Chondrocyte (in vitro differentiated cells): ENCODE data around the gene CAMK2D. TPM values are rescaled to one million over a fixed set of nuclear protein-coding genes. Genes with fewer than 3 reads are reported as not detected.

Experiments used
- DNase-seq: peaks from one replicate; pipeline ENCODE4 v3.0.0; 2021; ENCODE audit warnings: mixed read lengths, low spot score
- H3K27ac Mint-ChIP-seq: one replicate; pipeline ENCODE4 v1.8.0; 2021; ENCODE audit warnings: mild to moderate bottlenecking, moderate library complexity, mixed read lengths; ENCODE audit not compliant: unreplicated experiment
- H3K27me3 Mint-ChIP-seq: 2 replicates; pipeline ENCODE4 v1.8.0; 2021; ENCODE audit warnings: low read depth, mixed read lengths
- H3K36me3 Mint-ChIP-seq: 2 replicates; pipeline ENCODE4 v1.8.0; 2021; ENCODE audit warnings: low read depth, mixed read lengths
- H3K4me1 Mint-ChIP-seq: 2 replicates; pipeline ENCODE4 v1.8.0; 2021; ENCODE audit warnings: low read depth, mild to moderate bottlenecking, mixed read lengths
- H3K4me3 Mint-ChIP-seq: one replicate; pipeline ENCODE4 v1.8.0; 2021; ENCODE audit warnings: mild to moderate bottlenecking, moderate library complexity, mixed read lengths; ENCODE audit not compliant: unreplicated experiment
- H3K9me3 Mint-ChIP-seq: 2 replicates; pipeline ENCODE4 v1.8.0; 2021; ENCODE audit warnings: low read depth, mixed read lengths
- CTCF ChIP-seq: fragments of 200-600 bp; sonication (generic); IDR thresholded peaks from 2 replicates; pipeline ENCODE4 v1.5.0; 2021; ENCODE audit warnings: antibody characterized with exemption, mild to moderate bottlenecking, moderate library complexity
- total RNA-seq: library from RNA; stranded (reverse); gene quantifications from 3 replicates; pipeline ENCODE4 v1.2.1, GENCODE V29; 2021

Gene CAMK2D
- total RNA-seq, 1 donor from 2014 or later, result 73.7 TPM

DNA sequence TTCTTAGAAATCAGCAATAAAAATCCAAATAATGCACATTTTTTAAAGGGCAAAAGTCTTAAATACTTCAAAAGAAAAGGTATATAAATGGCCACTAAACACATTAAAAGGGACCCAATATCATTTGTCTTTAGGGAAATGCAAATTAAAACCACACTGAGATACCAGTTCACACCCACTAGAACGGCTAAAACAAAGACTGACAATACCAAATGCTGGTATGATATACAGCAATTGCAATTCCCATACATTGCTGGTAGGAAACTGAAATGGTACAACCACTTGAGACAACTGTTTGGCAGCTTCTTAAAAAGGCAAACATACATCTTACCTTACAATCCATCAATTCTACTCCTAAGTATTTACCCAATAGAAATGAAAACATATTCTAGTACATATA lies 33.7 kb downstream of the CAMK2D start:
- no peak for TF ChIP-seq CTCF
- Mint-ChIP-seq H3K4me3 (no peak overlapping the region), H3K27ac (no peak overlapping the region), H3K9me3 (no peaks in the 10 kb centered on the region), H3K36me3 (peaks cover 2% of the 10 kb centered on the region), H3K4me1 (peaks cover 39% of the 10 kb centered on the region), H3K27me3 (no peaks in the 10 kb centered on the region)
- no peak for DNase-seq

- Mint-ChIP-seq H3K9me3 (no peaks in the 10 kb centered on the region), H3K4me1 (peaks cover 44% of the 10 kb centered on the region), H3K27ac (no peak overlapping the region), H3K36me3 (peaks cover 2% of the 10 kb centered on the region), H3K4me3 (no peak overlapping the region), H3K27me3 (no peaks in the 10 kb centered on the region)
- TF ChIP-seq CTCF, result no peak
- no peak for DNase-seq
Observed at GRCh38 chr4:113725963-113726362, 35.6 kb downstream of the CAMK2D start.

DNA sequence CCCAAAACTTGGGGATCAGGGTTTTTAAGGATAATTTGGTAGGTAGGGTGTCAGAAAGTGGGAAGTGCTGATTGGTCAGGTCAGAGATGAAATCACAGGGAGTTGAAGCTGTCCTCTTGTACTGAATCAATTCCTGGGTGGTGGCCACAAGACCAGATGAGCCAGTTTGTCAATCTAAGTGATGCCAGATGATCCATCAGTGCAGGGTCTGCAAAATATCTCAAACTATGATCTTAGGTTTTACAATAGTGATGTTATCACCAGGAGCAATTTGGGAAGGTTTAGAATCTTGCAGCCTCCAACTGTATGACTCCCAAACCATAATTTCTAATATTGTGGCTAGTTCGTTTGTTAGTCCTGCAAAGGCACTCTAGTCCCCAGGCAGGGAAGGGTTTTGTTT lies 43.3 kb downstream of the CAMK2D start:
- Mint-ChIP-seq H3K36me3 (peaks cover 4% of the 10 kb centered on the region), H3K27ac (no peak overlapping the region), H3K4me3 (no peak overlapping the region), H3K27me3 (no peaks in the 10 kb centered on the region), H3K9me3 (no peaks in the 10 kb centered on the region), H3K4me1 (peaks cover 14% of the 10 kb centered on the region)
- no peak for DNase-seq
- TF ChIP-seq CTCF, result no peak

- H3K4me1 Mint-ChIP-seq, result peaks cover 26% of the 10 kb centered on the region
- no peak for TF ChIP-seq CTCF
- no peaks in the 10 kb centered on the region for H3K9me3 Mint-ChIP-seq
- no peaks in the 10 kb centered on the region for H3K27me3 Mint-ChIP-seq
- peaks cover 1% of the 10 kb centered on the region for H3K36me3 Mint-ChIP-seq
- no peak for DNase-seq
- H3K4me3 Mint-ChIP-seq, result no peak overlapping the region
- no peak overlapping the region for H3K27ac Mint-ChIP-seq
Observed at GRCh38 chr4:113711883-113712662, 49.5 kb downstream of the CAMK2D start.

- Mint-ChIP-seq H3K9me3 (no peaks in the 10 kb centered on the region), H3K27me3 (no peaks in the 10 kb centered on the region), H3K4me3 (no peak overlapping the region), H3K27ac (no peak overlapping the region), H3K4me1 (peaks cover 48% of the 10 kb centered on the region), H3K36me3 (peaks cover 2% of the 10 kb centered on the region)
- no peak for TF ChIP-seq CTCF
- DNase-seq, result no peak
Observed at GRCh38 chr4:113708250-113708649, 53.3 kb downstream of the CAMK2D start.
